ES-I3 (cell line): ENCODE data around the gene RNF213.
"Not testable (repeated sequence)": the region's sequence is repeated elsewhere in the genome, so short reads cannot be mapped to it uniquely, and the experiment has no call there.

ENCODE experiments used
- H3K36me3 ChIP-seq: 2 replicates; pipeline ENCODE4 v1.6.1; 2013; ENCODE audit warnings: mild to moderate bottlenecking, low read length, control low read depth, moderate library complexity; ENCODE audit not compliant: insufficient read depth
- H3K4me1 ChIP-seq: 2 replicates; pipeline ENCODE4 v1.6.1; 2013; ENCODE audit warnings: mild to moderate bottlenecking, control low read depth, low read length; ENCODE audit not compliant: insufficient read depth
- H3K9ac ChIP-seq: 2 replicates; pipeline ENCODE4 v1.6.1; 2013; ENCODE audit warnings: low read depth, mild to moderate bottlenecking, low read length, moderate library complexity
- H3K9me3 ChIP-seq: 2 replicates; pipeline ENCODE4 v1.6.1; 2013; ENCODE audit warnings: mild to moderate bottlenecking, low read length, moderate library complexity; ENCODE audit not compliant: control insufficient read depth, insufficient read depth

The RNF213 gene

DNA sequence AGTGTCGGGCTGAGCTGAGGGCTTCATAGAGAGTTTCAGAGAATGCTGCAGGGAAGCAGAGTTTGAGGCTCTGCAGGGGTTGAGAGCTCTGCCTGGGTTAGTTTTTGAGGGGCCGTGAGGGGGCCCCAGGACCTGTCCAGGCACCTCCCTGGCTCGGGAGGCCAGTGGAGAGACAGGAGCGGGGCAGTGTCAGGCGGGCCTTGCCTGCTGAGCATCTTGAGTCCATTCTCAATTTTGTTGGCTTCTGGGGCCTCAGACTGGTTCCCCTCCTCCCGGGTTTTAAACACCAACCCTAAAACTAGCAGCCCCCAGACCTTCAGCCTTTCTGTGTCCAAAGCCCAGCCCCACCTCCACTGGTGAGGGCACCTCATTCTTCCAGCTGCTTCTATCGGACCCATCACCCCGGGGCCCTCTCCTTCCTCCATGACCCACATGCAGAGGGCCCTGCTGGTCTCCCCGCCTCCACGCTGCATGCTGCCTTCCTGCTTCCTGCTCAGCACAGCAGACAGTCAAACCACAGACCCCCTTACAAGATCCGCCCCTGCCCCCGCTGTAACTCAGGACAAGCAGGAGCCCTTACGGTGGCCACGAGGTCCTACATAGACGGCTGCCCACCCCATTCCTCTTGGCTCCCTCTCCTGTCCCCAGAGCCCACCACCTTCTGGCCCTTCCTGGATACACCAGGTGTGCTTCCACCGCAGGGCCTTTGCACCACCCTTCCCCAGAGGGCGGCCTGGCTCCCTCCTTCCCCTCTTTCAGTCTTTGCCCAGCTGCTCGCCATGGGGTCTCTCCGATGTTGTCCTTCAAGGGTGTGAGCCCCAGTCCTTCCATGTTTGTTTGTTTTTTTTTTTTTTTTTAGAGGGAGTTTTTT, 3.8 kb downstream of the RNF213 start:
- Histone ChIP-seq H3K4me1 (peaks cover 29% of the 10 kb centered on the region), H3K9me3 (no peaks in the 10 kb centered on the region), H3K36me3 (no peaks in the 10 kb centered on the region; the same call in 1 of the 2 replicates), H3K9ac (no peak overlapping the region)

DNA sequence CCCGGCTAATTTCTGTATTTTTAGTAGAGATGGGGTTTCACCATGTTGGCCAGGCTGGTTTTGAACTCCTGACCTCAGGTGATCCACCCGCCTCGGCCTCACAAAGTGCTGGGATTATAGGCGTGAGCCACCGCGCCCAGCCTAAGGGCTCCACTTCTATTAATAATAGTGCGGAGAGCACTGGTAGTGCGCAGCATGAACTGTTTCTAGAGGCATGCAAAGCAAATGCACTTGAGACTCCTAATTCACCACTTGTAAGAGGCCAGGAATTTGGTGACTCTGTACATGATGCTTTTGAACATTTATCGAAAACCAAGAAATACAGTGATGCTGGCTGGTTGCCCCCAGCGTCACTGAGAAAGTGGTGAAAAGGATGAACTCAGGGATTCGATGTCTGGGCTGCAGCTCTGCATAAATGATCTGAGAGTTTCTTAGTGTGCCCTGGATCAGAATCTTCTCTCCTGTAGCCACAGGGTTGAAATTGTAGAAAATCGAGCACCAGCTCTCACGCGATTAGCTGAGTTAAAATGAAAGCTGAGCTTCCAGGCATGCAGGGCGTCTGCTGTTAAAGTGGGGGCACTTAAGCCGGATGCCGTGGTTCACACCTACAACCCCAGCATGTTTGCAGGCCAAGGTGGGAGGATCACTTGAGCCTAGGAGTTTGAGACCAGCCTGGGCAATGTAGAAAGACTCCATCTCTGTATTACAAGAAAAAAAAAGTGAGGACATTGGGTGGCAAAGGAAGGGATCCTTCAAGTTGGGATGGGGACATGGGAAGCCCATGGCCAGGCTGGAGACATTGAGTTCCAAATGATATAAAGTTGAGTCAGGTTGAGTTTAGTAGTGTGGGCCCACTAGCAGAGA, 4.8 kb downstream of the RNF213 start:
- no peaks in the 10 kb centered on the region; the same call in 1 of the 2 replicates for H3K36me3 ChIP-seq
- peaks cover 35% of the 10 kb centered on the region for H3K4me1 ChIP-seq
- no peak overlapping the region for H3K9ac ChIP-seq
- no peaks in the 10 kb centered on the region for H3K9me3 ChIP-seq

DNA sequence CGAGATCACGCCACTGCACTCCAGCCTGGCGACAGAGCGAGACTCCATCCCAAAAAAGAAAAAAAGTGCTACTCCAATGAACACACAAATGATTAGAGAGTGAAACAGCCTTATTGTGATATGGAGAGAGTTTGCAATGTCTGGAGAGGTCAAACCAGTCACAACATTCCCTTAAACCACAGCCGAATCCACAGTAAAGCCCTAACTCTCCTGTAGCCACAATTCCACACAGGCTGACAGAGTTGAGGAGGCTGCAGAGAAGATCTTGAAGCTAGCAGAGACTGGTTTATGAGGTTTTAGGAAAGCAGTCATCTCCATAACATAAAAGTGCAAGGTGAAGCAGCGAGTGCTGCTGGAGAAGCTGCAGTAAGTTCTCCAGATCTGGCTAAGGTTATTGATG, 6.7 kb downstream of the RNF213 start:
- Histone ChIP-seq H3K9me3 (no peaks in the 10 kb centered on the region), H3K36me3 (no peaks in the 10 kb centered on the region; the same call in 1 of the 2 replicates), H3K9ac (no peak overlapping the region), H3K4me1 (peaks cover 33% of the 10 kb centered on the region)

DNA sequence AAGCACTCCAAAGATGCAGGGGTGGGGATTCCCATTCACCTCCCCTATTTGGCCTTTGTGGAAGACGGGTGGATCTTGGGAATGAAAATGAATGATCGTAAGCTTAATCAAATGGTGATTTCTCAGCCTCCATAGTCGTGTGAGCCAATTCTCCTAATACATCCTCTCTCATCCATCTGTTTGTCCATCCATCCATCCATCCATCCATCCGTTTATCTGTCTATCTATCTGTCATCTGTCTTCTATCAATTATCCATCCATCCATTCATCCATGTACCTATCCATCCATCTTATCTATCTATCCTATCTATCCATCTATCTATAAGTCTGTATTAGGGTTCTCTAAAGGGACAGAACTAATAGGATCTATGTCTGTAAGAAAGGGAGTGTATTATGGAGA, 7.8 kb downstream of the RNF213 start:
- Histone ChIP-seq H3K4me1 (peaks cover 22% of the 10 kb centered on the region), H3K9ac (no peak overlapping the region), H3K36me3 (no peaks in the 10 kb centered on the region; the same call in 1 of the 2 replicates), H3K9me3 (no peaks in the 10 kb centered on the region)

GRCh38 chr17:80269405-80269807, 8.8 kb downstream of the RNF213 start:
- H3K4me1 ChIP-seq: peaks cover 13% of the 10 kb centered on the region
- no peaks in the 10 kb centered on the region; the same call in 1 of the 2 replicates for H3K36me3 ChIP-seq
- no peaks in the 10 kb centered on the region for H3K9me3 ChIP-seq
- H3K9ac ChIP-seq: no peak overlapping the region

DNA sequence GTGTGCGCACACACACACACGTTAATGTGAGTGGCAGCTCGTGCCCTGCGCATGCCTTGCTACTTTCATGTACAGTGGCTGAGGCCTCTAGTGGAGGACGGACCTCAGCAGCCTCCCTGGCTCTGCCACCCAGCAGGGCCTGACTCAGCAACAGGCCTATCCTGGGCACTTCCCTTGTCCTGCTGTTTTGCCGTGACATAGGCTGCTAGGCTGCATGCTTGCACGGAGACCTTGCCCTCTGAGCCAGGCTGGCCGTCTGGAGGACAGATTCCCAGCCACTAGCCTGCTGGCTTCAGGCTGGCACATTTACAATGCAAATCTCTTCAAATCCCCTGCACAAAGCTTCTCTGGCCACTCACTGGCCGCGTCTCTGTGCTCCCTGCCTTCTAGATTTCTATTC, 9.5 kb downstream of the RNF213 start:
- no peak overlapping the region for H3K9ac ChIP-seq
- peaks cover 13% of the 10 kb centered on the region for H3K4me1 ChIP-seq
- H3K36me3 ChIP-seq: no peaks in the 10 kb centered on the region; the same call in 1 of the 2 replicates
- H3K9me3 ChIP-seq: no peaks in the 10 kb centered on the region

DNA sequence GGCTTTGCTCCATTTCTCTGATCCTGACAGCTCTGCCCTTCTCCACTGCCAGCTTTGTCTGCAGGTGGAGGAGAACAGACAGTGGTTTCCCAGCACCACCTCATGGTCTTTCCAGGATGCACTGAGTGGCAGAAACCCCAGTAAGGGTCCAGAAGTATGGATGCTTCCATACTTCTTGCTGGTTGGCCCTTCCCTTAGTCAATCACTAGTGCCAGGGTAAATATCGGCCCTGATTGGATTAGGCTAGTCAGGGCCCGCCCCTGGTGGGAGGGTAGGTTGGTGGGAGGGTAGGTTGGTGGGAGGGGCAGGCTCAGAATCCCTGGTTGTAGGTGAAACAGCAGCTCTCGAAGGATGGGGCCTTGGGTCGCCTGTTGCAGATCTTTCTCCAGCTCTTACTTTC, 10.2 kb downstream of the RNF213 start:
- H3K4me1 ChIP-seq: peaks cover 13% of the 10 kb centered on the region
- no peaks in the 10 kb centered on the region for H3K36me3 ChIP-seq
- no peak overlapping the region for H3K9ac ChIP-seq
- no peaks in the 10 kb centered on the region for H3K9me3 ChIP-seq

GRCh38 chr17:80272366-80272765, 11.7 kb downstream of the RNF213 start:
- no peak overlapping the region for H3K9ac ChIP-seq

DNA sequence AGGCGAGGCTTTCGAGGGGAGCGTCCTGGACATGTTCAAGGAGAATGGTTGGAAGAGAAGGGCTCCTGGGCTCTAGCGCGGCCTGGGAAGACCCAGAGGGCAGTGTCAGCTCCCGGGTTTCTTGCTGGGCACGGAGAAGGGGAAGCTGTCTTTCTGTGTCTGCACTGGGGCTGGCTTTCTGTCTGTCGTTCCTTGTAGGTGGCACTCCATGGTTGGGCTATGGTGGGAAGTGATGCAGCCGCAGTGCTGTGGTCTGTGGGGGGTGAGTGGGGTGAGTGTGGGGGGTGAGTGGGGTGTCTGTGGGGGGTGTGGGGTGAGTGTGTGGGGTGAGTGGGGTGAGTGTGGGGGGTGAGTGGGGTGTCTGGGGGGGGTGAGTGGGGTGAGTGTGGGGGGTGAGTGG, 13.7 kb downstream of the RNF213 start:
- Histone ChIP-seq H3K9ac (no peak overlapping the region), H3K9me3 (no peaks in the 10 kb centered on the region), H3K4me1 (peaks cover 13% of the 10 kb centered on the region), H3K36me3 (no peaks in the 10 kb centered on the region)

More at GRCh38 chr17:80272366-80272765, 11.7 kb downstream of the RNF213 start:
- Histone ChIP-seq H3K9me3 (no peaks in the 10 kb centered on the region), H3K4me1 (peaks cover 13% of the 10 kb centered on the region), H3K36me3 (no peaks in the 10 kb centered on the region)

GRCh38 chr17:80274871-80275449, 14.3 kb downstream of the RNF213 start:
- H3K36me3 ChIP-seq: no peaks in the 10 kb centered on the region
- no peak overlapping the region for H3K9ac ChIP-seq
- no peaks in the 10 kb centered on the region for H3K9me3 ChIP-seq
- peaks cover 8% of the 10 kb centered on the region for H3K4me1 ChIP-seq

GRCh38 chr17:80275857-80276256, 15.2 kb downstream of the RNF213 start:
- not testable (repeated sequence) for H3K9ac ChIP-seq, H3K9me3 ChIP-seq, H3K36me3 ChIP-seq, H3K4me1 ChIP-seq

DNA sequence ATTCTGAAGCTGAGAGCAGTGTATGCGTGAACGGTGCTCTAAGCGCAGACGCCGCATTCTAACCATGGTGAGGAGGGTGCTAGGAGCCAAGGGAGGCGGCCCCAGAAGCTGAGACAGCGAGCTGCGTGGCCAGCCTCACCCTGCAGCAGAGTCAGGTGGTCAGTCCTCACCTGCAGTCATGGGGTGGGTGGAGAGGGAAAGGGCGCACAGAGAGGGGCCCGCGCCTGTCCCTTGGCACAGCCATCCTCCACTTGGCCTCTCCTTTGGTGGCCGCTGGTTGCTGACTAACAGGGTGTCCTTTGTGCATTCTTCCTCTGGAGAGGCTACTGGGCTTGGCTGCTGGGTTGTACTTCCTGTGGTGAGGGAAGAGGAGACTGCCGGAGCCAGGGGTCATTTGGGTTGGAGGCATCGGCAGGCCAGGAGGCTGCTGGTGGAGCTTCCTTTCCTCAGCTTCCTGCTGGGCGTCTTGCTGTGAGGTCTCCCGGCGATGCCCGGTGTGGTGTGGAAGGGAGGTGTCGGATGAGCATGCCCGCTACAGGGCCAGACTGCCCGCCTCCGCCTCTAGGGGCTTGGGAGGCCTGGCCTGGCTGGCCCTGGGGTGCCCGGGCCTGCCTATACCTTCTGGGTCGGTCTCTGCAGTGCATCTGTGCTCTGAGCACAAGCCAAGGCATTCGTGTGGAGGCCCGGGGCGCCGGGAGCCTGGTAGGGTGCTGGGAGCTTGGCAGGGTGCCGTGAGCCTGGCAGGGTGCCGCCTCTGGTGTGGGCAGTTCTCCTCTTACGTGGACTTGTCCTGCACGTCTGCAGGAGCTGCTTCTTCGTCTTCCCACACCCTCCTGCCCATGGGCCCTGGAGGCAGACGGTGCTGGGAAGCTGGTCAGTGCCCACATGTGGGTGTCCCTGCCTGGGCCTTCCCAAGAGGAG, 17.4 kb downstream of the RNF213 start:
- H3K9ac ChIP-seq: no peak overlapping the region
- no peaks in the 10 kb centered on the region for H3K36me3 ChIP-seq
- H3K4me1 ChIP-seq: peaks cover 2% of the 10 kb centered on the region; the same call in 1 of the 2 replicates
- H3K9me3 ChIP-seq: no peaks in the 10 kb centered on the region

GRCh38 chr17:80279895-80280294, 19.2 kb downstream of the RNF213 start:
- Histone ChIP-seq H3K4me1 (peaks cover 5% of the 10 kb centered on the region; the same call in 1 of the 2 replicates), H3K9ac (no peak overlapping the region), H3K9me3 (no peaks in the 10 kb centered on the region), H3K36me3 (no peaks in the 10 kb centered on the region)
